ENCODE data around the gene SSPN. TPM values are rescaled to one million over a fixed set of nuclear protein-coding genes. Genes with fewer than 3 reads are reported as not detected.

The SSPN gene
- total and polyA plus RNA-seq, 9 donors, result 71.5 to 126 (median 96.5) TPM

DNA sequence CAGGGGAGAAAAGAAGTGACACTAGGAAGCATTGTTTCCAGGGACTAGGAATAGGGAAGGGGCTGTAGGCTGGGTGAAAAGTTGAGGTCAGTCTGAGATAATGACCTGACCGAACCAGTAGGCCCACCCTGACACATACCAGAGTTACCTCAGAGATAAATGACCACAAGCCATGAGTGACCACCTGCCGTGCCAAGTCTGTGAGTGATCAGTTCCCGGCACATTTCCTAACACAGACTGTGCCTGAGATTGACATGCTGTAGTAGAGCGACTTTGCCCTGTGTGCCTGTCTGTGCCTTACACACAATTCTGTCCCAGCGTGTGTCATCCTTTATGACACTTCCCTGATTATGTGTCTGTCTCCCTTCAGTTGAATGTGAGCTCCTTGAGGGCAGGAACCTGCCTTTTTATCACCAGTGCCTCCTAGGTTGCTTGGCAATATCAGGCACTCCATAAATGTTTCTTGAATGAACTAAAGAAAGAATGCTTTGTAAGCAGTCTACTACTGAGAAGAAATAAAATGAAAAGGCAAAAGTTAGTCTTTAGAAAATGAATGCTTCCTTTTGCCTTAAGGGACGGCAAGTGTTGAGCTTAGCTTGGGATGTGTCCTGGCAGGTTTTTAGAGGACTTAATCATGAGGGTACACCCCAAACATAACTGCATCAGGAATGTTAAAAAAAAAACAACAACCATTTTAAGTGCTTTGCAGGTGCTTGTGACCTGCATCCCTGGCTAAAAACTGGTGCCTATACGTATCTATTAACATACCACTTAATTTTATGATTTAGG is 9.6 kb upstream of the SSPN start:
- DNase-seq, result no peak
- Histone ChIP-seq H3K36me3 (ENCODE audit: control insufficient read depth, insufficient read depth, low read length) (no peaks in the 10 kb centered on the region), H3K27ac (ENCODE audit: low read length) (no peak overlapping the region), H3K4me1 (ENCODE audit: control insufficient read depth, insufficient read depth, low read length) (no peaks in the 10 kb centered on the region), H3K27me3 (ENCODE audit: control insufficient read depth, insufficient read depth, low read length) (no peaks in the 10 kb centered on the region), H3K4me3 (ENCODE audit: low read length) (no peak overlapping the region), H3K9me3 (replicated peaks; ENCODE audit: control insufficient read depth, low read depth, low read length) (peaks cover 2% of the 10 kb centered on the region)
- 82% methylated on average over 5 of the region's 7 CpGs for WGBS (ENCODE audit: insufficient coverage)

DNA sequence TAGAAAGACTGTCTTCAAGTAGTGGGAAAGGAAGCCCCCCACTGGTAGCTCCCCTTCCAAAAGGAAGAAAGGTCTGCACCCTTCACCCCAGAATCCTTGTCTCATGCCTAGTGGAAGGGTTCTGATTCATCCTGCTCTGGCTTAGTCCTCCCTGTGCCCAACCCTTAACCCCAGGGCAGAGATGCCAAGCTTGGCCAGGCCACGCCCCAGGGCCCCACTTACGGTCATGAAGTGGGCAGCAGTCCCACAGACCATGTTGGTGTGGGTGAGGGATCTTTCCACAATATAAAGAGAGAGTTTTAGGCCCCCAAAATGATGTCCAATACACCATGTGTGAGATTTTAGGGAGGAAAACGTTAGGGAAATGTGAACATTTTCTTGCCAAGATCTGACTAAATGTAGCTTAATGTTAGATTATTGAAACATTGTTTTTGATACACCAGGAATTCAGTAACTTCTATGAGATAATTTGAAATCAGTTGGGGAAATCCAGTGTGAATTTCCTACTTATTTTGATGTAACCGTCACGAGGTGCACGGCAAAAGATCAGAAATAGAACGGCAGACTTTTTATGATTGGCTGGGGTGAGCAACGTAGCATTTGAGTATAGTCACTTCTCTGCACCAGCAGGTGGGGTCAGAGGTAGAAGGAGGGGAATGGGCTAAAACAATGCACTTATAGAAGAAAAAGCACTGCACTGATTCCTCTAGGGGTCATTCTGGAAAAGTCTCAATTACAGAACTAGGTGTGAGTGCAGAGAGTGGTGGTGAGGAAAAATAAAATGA is 8.2 kb upstream of the SSPN start:
- DNase-seq, result peak; percentile 29
- H3K4me3 ChIP-seq (ENCODE audit: low read length), result no peak overlapping the region
- H3K36me3 ChIP-seq (ENCODE audit: control insufficient read depth, insufficient read depth, low read length), result no peaks in the 10 kb centered on the region
- no peak overlapping the region for H3K27ac ChIP-seq (ENCODE audit: low read length)
- 14% methylated on average over 1 of the region's 8 CpGs for WGBS (ENCODE audit: insufficient coverage)
- no peaks in the 10 kb centered on the region for H3K4me1 ChIP-seq (ENCODE audit: control insufficient read depth, insufficient read depth, low read length)
- H3K27me3 ChIP-seq (ENCODE audit: control insufficient read depth, insufficient read depth, low read length), result no peaks in the 10 kb centered on the region
- peaks cover 2% of the 10 kb centered on the region for H3K9me3 ChIP-seq (replicated peaks; ENCODE audit: control insufficient read depth, low read depth, low read length)

GRCh38 chr12:26188127-26188526 is 7.2 kb upstream of the SSPN start:
- no peak overlapping the region for H3K27ac ChIP-seq (ENCODE audit: low read length)
- peaks cover 2% of the 10 kb centered on the region for H3K9me3 ChIP-seq (replicated peaks; ENCODE audit: control insufficient read depth, low read depth, low read length)
- H3K4me1 ChIP-seq (ENCODE audit: control insufficient read depth, insufficient read depth, low read length), result no peaks in the 10 kb centered on the region
- DNase-seq, result peak; percentile 36
- H3K36me3 ChIP-seq (ENCODE audit: control insufficient read depth, insufficient read depth, low read length), result no peaks in the 10 kb centered on the region
- no peak overlapping the region for H3K4me3 ChIP-seq (ENCODE audit: low read length)
- WGBS (ENCODE audit: insufficient coverage), result no CpG with 5 or more reads among the region's 1 CpG
- H3K27me3 ChIP-seq (ENCODE audit: control insufficient read depth, insufficient read depth, low read length), result no peaks in the 10 kb centered on the region

- Histone ChIP-seq H3K9me3 (replicated peaks; ENCODE audit: control insufficient read depth, low read depth, low read length) (peaks cover 2% of the 10 kb centered on the region), H3K36me3 (ENCODE audit: control insufficient read depth, insufficient read depth, low read length) (no peaks in the 10 kb centered on the region), H3K27me3 (ENCODE audit: control insufficient read depth, insufficient read depth, low read length) (no peaks in the 10 kb centered on the region), H3K4me1 (ENCODE audit: control insufficient read depth, insufficient read depth, low read length) (no peaks in the 10 kb centered on the region), H3K4me3 (ENCODE audit: low read length) (no peak overlapping the region), H3K27ac (ENCODE audit: low read length) (no peak overlapping the region)
- no CpG with 5 or more reads among the region's 2 CpGs for WGBS (ENCODE audit: insufficient coverage)
- DNase-seq, result no peak
These were observed 6.7 kb upstream of the SSPN start for GRCh38 chr12:26188641-26189040.

GRCh38 chr12:26192142-26192541 is 3.2 kb upstream of the SSPN start:
- H3K4me1 ChIP-seq (ENCODE audit: control insufficient read depth, insufficient read depth, low read length), result peaks cover 8% of the 10 kb centered on the region
- H3K9me3 ChIP-seq (replicated peaks; ENCODE audit: control insufficient read depth, low read depth, low read length), result peaks cover 2% of the 10 kb centered on the region
- DNase-seq, result no peak
- no peak overlapping the region for H3K27ac ChIP-seq (ENCODE audit: low read length)
- no peaks in the 10 kb centered on the region for H3K27me3 ChIP-seq (ENCODE audit: control insufficient read depth, insufficient read depth, low read length)
- no CpG with 5 or more reads among the region's 3 CpGs for WGBS (ENCODE audit: insufficient coverage)
- no peak overlapping the region for H3K4me3 ChIP-seq (ENCODE audit: low read length)
- H3K36me3 ChIP-seq (ENCODE audit: control insufficient read depth, insufficient read depth, low read length), result no peaks in the 10 kb centered on the region

DNA sequence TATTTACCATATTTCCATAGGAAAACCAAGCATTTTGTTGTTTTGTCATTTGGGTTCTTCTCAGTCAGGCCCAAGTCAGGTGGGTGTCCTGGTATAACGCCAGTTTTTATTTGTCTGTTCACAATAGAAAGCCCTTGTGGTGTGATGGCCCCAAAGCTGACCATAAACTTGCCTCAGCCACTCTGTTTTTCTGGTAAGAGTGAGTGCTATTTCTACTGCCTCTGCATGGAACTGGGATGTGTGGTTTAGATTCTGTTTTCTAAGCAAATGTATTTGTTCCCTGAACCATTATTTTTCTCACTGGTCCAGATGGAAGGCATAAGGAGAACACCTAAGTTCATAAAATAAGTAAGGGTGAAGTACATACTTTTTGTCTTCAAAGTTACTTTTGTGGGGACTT is 1.8 kb upstream of the SSPN start:
- no peak overlapping the region for H3K27ac ChIP-seq (ENCODE audit: low read length)
- DNase-seq, result no peak
- peaks cover 16% of the 10 kb centered on the region for H3K4me1 ChIP-seq (ENCODE audit: control insufficient read depth, insufficient read depth, low read length)
- peaks cover 2% of the 10 kb centered on the region for H3K9me3 ChIP-seq (replicated peaks; ENCODE audit: control insufficient read depth, low read depth, low read length)
- H3K4me3 ChIP-seq (ENCODE audit: low read length), result no peak overlapping the region
- no peaks in the 10 kb centered on the region for H3K36me3 ChIP-seq (ENCODE audit: control insufficient read depth, insufficient read depth, low read length)
- peaks cover 2% of the 10 kb centered on the region for H3K27me3 ChIP-seq (ENCODE audit: control insufficient read depth, insufficient read depth, low read length)
- 83% methylated on average over 1 of the region's 1 CpG for WGBS (ENCODE audit: insufficient coverage)

- no peaks in the 10 kb centered on the region for H3K9me3 ChIP-seq (replicated peaks; ENCODE audit: control insufficient read depth, low read depth, low read length)
- peak overlapping the region; percentile 83 for H3K4me3 ChIP-seq (ENCODE audit: low read length)
- peak overlapping the region; percentile 97 for H3K27ac ChIP-seq (ENCODE audit: low read length)
- peak; percentile 77 for DNase-seq
- peaks cover 17% of the 10 kb centered on the region for H3K4me1 ChIP-seq (ENCODE audit: control insufficient read depth, insufficient read depth, low read length)
- H3K27me3 ChIP-seq (ENCODE audit: control insufficient read depth, insufficient read depth, low read length), result peaks cover 2% of the 10 kb centered on the region
- WGBS (ENCODE audit: insufficient coverage), result under 1% methylated on average over 36 of the region's 45 CpGs
- no peaks in the 10 kb centered on the region for H3K36me3 ChIP-seq (ENCODE audit: control insufficient read depth, insufficient read depth, low read length)
These were observed 458 bp downstream of the SSPN start for GRCh38 chr12:26195641-26196420.

DNA sequence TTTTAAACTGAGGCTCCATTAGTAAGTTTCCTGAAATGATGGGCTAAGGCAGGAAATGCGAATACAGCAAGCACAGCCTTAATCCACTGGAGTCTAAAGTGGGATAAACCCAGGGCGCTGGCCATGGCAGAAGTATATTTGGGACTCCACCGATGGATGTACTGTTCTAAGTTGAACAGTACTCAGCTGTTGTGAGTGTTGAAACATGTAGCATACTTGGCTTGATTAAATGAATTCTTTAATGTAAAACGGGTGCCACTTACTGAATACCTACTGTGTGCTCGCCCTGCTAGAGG is 996 bp downstream of the SSPN start:
- peak overlapping the region; percentile 83 for H3K4me3 ChIP-seq (ENCODE audit: low read length)
- peaks cover 17% of the 10 kb centered on the region for H3K4me1 ChIP-seq (ENCODE audit: control insufficient read depth, insufficient read depth, low read length)
- no peaks in the 10 kb centered on the region for H3K36me3 ChIP-seq (ENCODE audit: control insufficient read depth, insufficient read depth, low read length)
- H3K27ac ChIP-seq (ENCODE audit: low read length), result peak overlapping the region; percentile 97
- DNase-seq, result peak; percentile 62
- peaks cover 2% of the 10 kb centered on the region for H3K27me3 ChIP-seq (ENCODE audit: control insufficient read depth, insufficient read depth, low read length)
- H3K9me3 ChIP-seq (replicated peaks; ENCODE audit: control insufficient read depth, low read depth, low read length), result no peaks in the 10 kb centered on the region
- 18% methylated on average over 4 of the region's 5 CpGs for WGBS (ENCODE audit: insufficient coverage)

DNA sequence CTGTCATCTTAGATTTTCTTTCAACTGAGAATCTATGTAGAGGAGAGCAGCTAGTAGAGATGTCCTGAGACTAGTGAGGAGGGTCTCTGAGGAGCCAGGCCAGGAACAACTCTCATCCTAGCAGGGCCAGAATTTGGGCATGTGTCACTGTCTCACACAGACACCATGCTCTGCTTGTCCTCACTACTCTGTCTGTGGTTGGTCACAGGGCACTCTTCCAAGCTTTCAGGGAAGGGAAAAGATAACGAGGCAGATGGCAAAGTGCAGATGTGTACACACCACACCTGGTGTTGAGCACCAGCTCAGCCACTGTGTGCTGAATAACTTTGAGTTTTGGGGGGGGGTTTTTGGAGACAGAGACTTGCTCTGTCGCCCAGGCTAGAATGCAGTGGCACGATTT is 2.5 kb downstream of the SSPN start:
- Histone ChIP-seq H3K4me3 (ENCODE audit: low read length) (no peak overlapping the region), H3K4me1 (ENCODE audit: control insufficient read depth, insufficient read depth, low read length) (peaks cover 17% of the 10 kb centered on the region), H3K36me3 (ENCODE audit: control insufficient read depth, insufficient read depth, low read length) (no peaks in the 10 kb centered on the region), H3K27ac (ENCODE audit: low read length) (no peak overlapping the region), H3K9me3 (replicated peaks; ENCODE audit: control insufficient read depth, low read depth, low read length) (no peaks in the 10 kb centered on the region), H3K27me3 (ENCODE audit: control insufficient read depth, insufficient read depth, low read length) (peaks cover 2% of the 10 kb centered on the region)
- DNase-seq, result no peak
- 80% methylated on average over 3 of the region's 3 CpGs for WGBS (ENCODE audit: insufficient coverage)

- Histone ChIP-seq H3K9me3 (replicated peaks; ENCODE audit: control insufficient read depth, low read depth, low read length) (no peaks in the 10 kb centered on the region), H3K4me3 (ENCODE audit: low read length) (no peak overlapping the region), H3K27ac (ENCODE audit: low read length) (no peak overlapping the region), H3K36me3 (ENCODE audit: control insufficient read depth, insufficient read depth, low read length) (no peaks in the 10 kb centered on the region), H3K27me3 (ENCODE audit: control insufficient read depth, insufficient read depth, low read length) (peaks cover 2% of the 10 kb centered on the region), H3K4me1 (ENCODE audit: control insufficient read depth, insufficient read depth, low read length) (peaks cover 19% of the 10 kb centered on the region)
- peak; percentile 33 for DNase-seq
- 33% methylated on average over 3 of the region's 4 CpGs for WGBS (ENCODE audit: insufficient coverage)
These were observed 3.4 kb downstream of the SSPN start for GRCh38 chr12:26198742-26199141.

Measured in muscle of leg (tissue), 11 donors.